Glomerular endothelial cell (primary cell): Measurements from ENCODE around the gene HLCS. TPM values are rescaled to one million over a fixed set of nuclear protein-coding genes. Genes with fewer than 3 reads are reported as not detected.
A peak's percentile ranks its signal among the peaks of the same experiment; 100 is the strongest.

Experiments
- DNase-seq: peaks from one replicate; pipeline ENCODE4 v3.0.0-alpha.2; 2011; ENCODE audit warnings: low read depth, low spot score; ENCODE audit errors: extremely low read depth
- total RNA-seq: library from RNA; depleted of rRNA; stranded (reverse); fragments of >200 nt; gene quantifications from 2 replicates; pipeline ENCODE4 v1.2.3, GENCODE V29; 2015

Gene HLCS
- total RNA-seq, 1 donor from 2014 or later, result 18.2 TPM

- DNase-seq, result no peak
These were observed 21.4 kb upstream of the HLCS start for GRCh38 chr21:36987845-36988244.

GRCh38 chr21:36985751-36986594 is 19.5 kb upstream of the HLCS start:
- DNase-seq, result no peak

- DNase-seq, result no peak
These were observed 15.7 kb upstream of the HLCS start for GRCh38 chr21:36981977-36982700.

GRCh38 chr21:36981049-36981391 is 14.6 kb upstream of the HLCS start:
- no peak for DNase-seq

- DNase-seq, result no peak
These were observed 14.0 kb upstream of the HLCS start for GRCh38 chr21:36980280-36981048.

- peak; percentile 73 for DNase-seq
These were observed 10.6 kb upstream of the HLCS start for GRCh38 chr21:36976882-36977651.

- DNase-seq, result no peak
These were observed 9.9 kb upstream of the HLCS start for GRCh38 chr21:36976228-36976861.

- DNase-seq, result no peak
These were observed 8.4 kb upstream of the HLCS start for GRCh38 chr21:36974851-36975192.

GRCh38 chr21:36973986-36974850 is 7.7 kb upstream of the HLCS start:
- DNase-seq, result no peak

GRCh38 chr21:36968976-36969375 is 2.5 kb upstream of the HLCS start:
- no peak for DNase-seq

- no peak for DNase-seq
These were observed 1.9 kb upstream of the HLCS start for GRCh38 chr21:36968414-36968813.

GRCh38 chr21:36966821-36967768 is 626 bp upstream of the HLCS start:
- DNase-seq, result no peak

- DNase-seq, result no peak
These were observed 776 bp downstream of the HLCS start for GRCh38 chr21:36965720-36966065.

- DNase-seq, result no peak
These were observed 1.4 kb downstream of the HLCS start for GRCh38 chr21:36964827-36965719.

GRCh38 chr21:36964398-36964797 is 2.1 kb downstream of the HLCS start:
- DNase-seq, result no peak

- no peak for DNase-seq
These were observed 4.2 kb downstream of the HLCS start for GRCh38 chr21:36962098-36962780.
